B cell (primary cell): ENCODE data around the gene ZSWIM6. TPM values are rescaled to one million over a fixed set of nuclear protein-coding genes. Genes with fewer than 3 reads are reported as not detected.

ENCODE experiments used
- ATAC-seq: fragments of 200-7000 bp; cut with Tn5 transposase; one replicate; pipeline ENCODE4 v1.10.0; 2021; ENCODE audit warnings: low read depth, mild to moderate bottlenecking, moderate number of reproducible peaks, moderate library complexity
- CTCF ChIA-PET: fragments of 350-600 bp; sonication (Branson Sonifier 250); formaldehyde crosslinking; loops from one replicate; lab custom pipeline; 2021; ENCODE audit warnings: antibody characterized with exemption, inconsistent platforms; lab: Charles Lee
- POLR2A ChIA-PET: fragments of 350-600 bp; sonication (Branson Sonifier 250); formaldehyde crosslinking; loops from one replicate; lab custom pipeline; 2021; ENCODE audit warnings: antibody characterized with exemption; lab: Charles Lee
- DNase-seq: peaks from one replicate; pipeline ENCODE4 v3.0.0; 2013
- H2AFZ ChIP-seq: 2 replicates; pipeline ENCODE4 v1.6.1; 2012; ENCODE audit warnings: mild to moderate bottlenecking, low read depth, low read length; ENCODE audit not compliant: insufficient read depth, poor library complexity, severe bottlenecking
- H3K27ac ChIP-seq, 2 donors: 1 replicate in 1 of 2; 2 replicates in 1 of 2; pipeline ENCODE4 v1.5.1; 2012 to 2013; ENCODE audit warnings: low read length in 2 of 2, mild to moderate bottlenecking in 2 of 2, moderate library complexity in 1 of 2
- H3K27me3 ChIP-seq, 4 experiments: fragments of 200-600 bp in 1 of 4; sonication (generic) in 1 of 4; replicated peaks in 1 of 4; 1 replicate in 2 of 4; 2 replicates in 2 of 4; pipeline versions ENCODE4 v1.6.1 to v1.7.0; 2013 to 2016; ENCODE audit warnings: low read length in 3 of 4, mild to moderate bottlenecking in 2 of 4, mixed read lengths in 1 of 4, moderate library complexity in 1 of 4; ENCODE audit not compliant: insufficient read depth in 4 of 4, control insufficient read depth in 3 of 4; ENCODE audit errors: control extremely low read depth in 1 of 4
- H3K36me3 ChIP-seq, 2 experiments: replicated peaks in 1 of 2; 1 replicate in 1 of 2; 2 replicates in 1 of 2; pipeline versions ENCODE4 v1.6.1 to v1.7.1; 2013; ENCODE audit warnings: low read length in 1 of 2; ENCODE audit not compliant: insufficient read depth in 2 of 2, control insufficient read depth in 1 of 2; ENCODE audit errors: control extremely low read depth in 1 of 2, extremely low read depth in 1 of 2
- H3K4me1 ChIP-seq, 2 donors: fragments of 200-600 bp in 1 of 2; sonication (generic) in 1 of 2; 1 replicate in 1 of 2; 2 replicates in 1 of 2; pipeline versions ENCODE4 v1.5.1 to v1.6.1; 2013 to 2017; ENCODE audit warnings: low read length in 2 of 2; ENCODE audit not compliant: control insufficient read depth in 2 of 2, insufficient read depth in 2 of 2
- H3K4me2 ChIP-seq: replicated peaks from 2 replicates; pipeline ENCODE3; 2012; ENCODE audit warnings: mild to moderate bottlenecking, low read depth, low read length; ENCODE audit not compliant: poor library complexity, severe bottlenecking
- H3K4me3 ChIP-seq, 5 experiments: fragments of 200-600 bp in 1 of 5; sonication (generic) in 1 of 5; 1 replicate in 3 of 5; 2 replicates in 2 of 5; pipeline versions ENCODE4 v1.5.1 to v1.7.0; 2011 to 2016; ENCODE audit warnings: low read length in 4 of 5, mild to moderate bottlenecking in 4 of 5, low read depth in 2 of 5, control low read depth in 1 of 5, moderate library complexity in 1 of 5; ENCODE audit not compliant: insufficient read depth in 1 of 5; ENCODE audit errors: control extremely low read depth in 1 of 5, extremely low read depth in 1 of 5
- H3K79me2 ChIP-seq: fragments of 200-600 bp; sonication (generic); one replicate; pipeline ENCODE4 v1.6.0; 2016; ENCODE audit warnings: low read length; ENCODE audit not compliant: control insufficient read depth, insufficient read depth
- H3K9ac ChIP-seq: fragments of 200-600 bp; sonication (generic); 2 replicates; pipeline ENCODE4 v1.6.1; 2017; ENCODE audit warnings: mild to moderate bottlenecking, low read length, moderate library complexity
- H3K9me3 ChIP-seq, 3 donors: one replicate each; pipeline versions ENCODE4 v1.6.1 to v1.7.1; 2013; ENCODE audit warnings: low read length in 2 of 3; ENCODE audit not compliant: control insufficient read depth in 2 of 3, insufficient read depth in 1 of 3; ENCODE audit errors: control extremely low read depth in 1 of 3
- H4K20me1 ChIP-seq: 2 replicates; pipeline ENCODE4 v1.6.0; 2012; ENCODE audit warnings: mild to moderate bottlenecking, low read length; ENCODE audit not compliant: insufficient read depth, control insufficient read depth, poor library complexity, severe bottlenecking
- H3K27ac Mint-ChIP-seq: one replicate; pipeline ENCODE4 v1.8.0; 2021; ENCODE audit warnings: mixed read lengths
- H3K27me3 Mint-ChIP-seq: one replicate; pipeline ENCODE4 v1.8.0; 2021; ENCODE audit warnings: mixed read lengths
- H3K4me1 Mint-ChIP-seq: one replicate; pipeline ENCODE4 v1.8.0; 2021; ENCODE audit warnings: mixed read lengths
- H3K4me3 Mint-ChIP-seq: one replicate; pipeline ENCODE4 v1.8.0; 2021; ENCODE audit warnings: mixed read lengths
- H3K9me3 Mint-ChIP-seq: one replicate; pipeline ENCODE4 v1.8.0; 2022; ENCODE audit warnings: mixed read lengths; ENCODE audit not compliant: insufficient read depth
- CTCF ChIP-seq: fragments of 200-600 bp; IDR thresholded peaks from one replicate; pipeline ENCODE4 v1.8.0; 2022; ENCODE audit warnings: antibody characterized with exemption, mild to moderate bottlenecking
- EZH2 ChIP-seq: IDR thresholded peaks from 2 replicates; pipeline ENCODE4 v1.6.1; 2012; ENCODE audit warnings: borderline replicate concordance, low read depth, mild to moderate bottlenecking, moderate library complexity, low read length; ENCODE audit not compliant: insufficient read depth, poor library complexity, severe bottlenecking
- WGBS: methylation state at CpG from one replicate; pipeline ENCODE4 v1.1.5; 2013; ENCODE audit warnings: missing lambda C conversion rate; ENCODE audit not compliant: insufficient coverage; 5-methylcytosine and 5-hydroxymethylcytosine counted together
- intact Hi-C: fragments of 100-400 bp; cut with micrococcal nuclease; formaldehyde crosslinking; loops from one replicate; pipeline ENCODE4 v1.10.0; 2022
- polyA plus RNA-seq: library from polyadenylated mRNA; depleted of rRNA; stranded (reverse); fragments of >200 nt; gene quantifications from 2 replicates; pipeline ENCODE4 v1.2.3, GENCODE V29; 2012
- total RNA-seq, 2 donors: library from RNA; stranded (reverse); fragments of 120-200 nt in 1 of 2; gene quantifications; 1 replicate in 1 of 2; 2 replicates in 1 of 2; pipeline versions ENCODE4 v1.2.3 to v1.2.4, GENCODE V29; 2013 to 2022

ZSWIM6 gene
- total and polyA plus RNA-seq, 2 donors (not counting 1 experiment from before 2014, with no cell fraction given) = 7.9 to 16.4 TPM

GRCh38 chr5:61293873-61294272 is 38.2 kb upstream of the ZSWIM6 start:
- POLR2A ChIA-PET = no interaction called here

DNA sequence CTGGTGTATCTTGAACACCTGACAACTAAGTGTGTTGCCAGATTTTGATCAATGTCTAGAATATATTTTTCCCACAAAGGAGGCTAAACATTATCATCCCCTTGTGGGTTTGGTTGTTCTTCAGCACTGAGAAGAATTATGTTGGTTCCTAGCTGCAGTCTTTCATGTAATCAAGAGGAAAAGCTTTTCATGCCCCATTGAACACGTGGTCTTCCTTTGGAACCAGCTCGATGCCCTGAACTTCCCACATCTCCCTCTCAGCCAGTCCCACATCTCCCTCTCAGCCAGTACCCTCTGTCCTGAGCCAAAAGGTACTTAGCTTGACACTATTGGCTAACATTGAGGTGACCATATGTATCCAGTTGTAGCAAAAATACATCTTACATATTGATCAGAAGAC is 36.7 kb upstream of the ZSWIM6 start:
- Histone ChIP-seq H3K9me3 (no peaks in the 10 kb centered on the region), H3K27me3 (no peaks in the 10 kb centered on the region), H3K27ac (no peak overlapping the region), H3K4me1 (peaks cover 0 to 2% of the 10 kb centered on the region in 2 donors), H3K4me2 (no peak overlapping the region), H2AFZ (no peak overlapping the region), H3K79me2 (no peaks in the 10 kb centered on the region), H3K9ac (no peak overlapping the region), H3K36me3 (no peaks in the 10 kb centered on the region), H3K4me3 (no peak overlapping the region), H4K20me1 (no peaks in the 10 kb centered on the region)
- 33% methylated on average over 2 of the region's 2 CpGs for WGBS
- Mint-ChIP-seq H3K4me1 (peaks cover 8% of the 10 kb centered on the region), H3K4me3 (no peak overlapping the region), H3K27me3 (peaks cover 9% of the 10 kb centered on the region), H3K9me3 (no peaks in the 10 kb centered on the region), H3K27ac (no peak overlapping the region)
- TF ChIP-seq CTCF (no peak), EZH2 (no peak)
- ATAC-seq (no peak), DNase-seq (no peak)
- POLR2A ChIA-PET = no interaction called here
- intact Hi-C loops = no loop called here
- CTCF ChIA-PET = no interaction called here

More at GRCh38 chr5:61293873-61294272, 38.2 kb upstream of the ZSWIM6 start:
- intact Hi-C loops = no loop called here
- DNase-seq = no peak
- Mint-ChIP-seq H3K27ac (no peak overlapping the region), H3K4me1 (peaks cover 11% of the 10 kb centered on the region), H3K4me3 (no peak overlapping the region), H3K9me3 (no peaks in the 10 kb centered on the region), H3K27me3 (peaks cover 9% of the 10 kb centered on the region)
- no peaks in the 10 kb centered on the region for H3K27me3 ChIP-seq
- ATAC-seq = no peak
- H2AFZ ChIP-seq = no peak overlapping the region
- H3K4me1 ChIP-seq = peaks cover 0 to 9% of the 10 kb centered on the region in 2 donors
- no peak overlapping the region for H3K27ac ChIP-seq
- no peak overlapping the region for H3K4me3 ChIP-seq
- CTCF ChIA-PET = no interaction called here
- no peaks in the 10 kb centered on the region for H3K79me2 ChIP-seq
- H3K36me3 ChIP-seq = no peaks in the 10 kb centered on the region
- WGBS = 94% methylated on average over 3 of the region's 5 CpGs
- TF ChIP-seq CTCF = no peak
- no peak for TF ChIP-seq EZH2
- H3K4me2 ChIP-seq = no peak overlapping the region
- no peaks in the 10 kb centered on the region for H4K20me1 ChIP-seq
- no peak overlapping the region for H3K9ac ChIP-seq
- H3K9me3 ChIP-seq = no peaks in the 10 kb centered on the region
